GM23338 (cell line): ENCODE measurements around the gene MAGEB3. TPM values are rescaled to one million over a fixed set of nuclear protein-coding genes. Genes with fewer than 3 reads are reported as not detected.

Source experiments
- ATAC-seq: fragments of 200-7000 bp; cut with Tn5 transposase; 3 replicates; pipeline ENCODE4 v1.9.1; 2020
- DNase-seq: peaks from one replicate; pipeline ENCODE4 v3.0.0-alpha.2; 2015; ENCODE audit warnings: low spot score
- H2AFZ ChIP-seq: fragments of 200-600 bp; sonication (generic); 2 replicates; pipeline ENCODE4 v1.8.0; 2016; ENCODE audit warnings: antibody characterized with exemption, mild to moderate bottlenecking, moderate library complexity
- H3F3A ChIP-seq: fragments of 200-600 bp; sonication (generic); replicated peaks from 2 replicates; pipeline ENCODE4 v1.8.0; 2017; ENCODE audit warnings: antibody characterized with exemption, mixed run types, low read depth
- H3K27ac ChIP-seq: fragments of 200-600 bp; sonication (generic); 2 replicates; pipeline ENCODE4 v1.6.1; 2016; ENCODE audit warnings: low read depth
- H3K27me3 ChIP-seq: fragments of 200-600 bp; sonication (generic); 2 replicates; pipeline ENCODE4 v1.8.0; 2016; ENCODE audit warnings: mild to moderate bottlenecking, mixed run types, moderate library complexity; ENCODE audit not compliant: insufficient read depth
- H3K36me3 ChIP-seq: fragments of 200-600 bp; sonication (generic); 2 replicates; pipeline ENCODE4 v1.8.0; 2016; ENCODE audit warnings: mild to moderate bottlenecking; ENCODE audit not compliant: insufficient read depth
- H3K4me1 ChIP-seq: fragments of 200-600 bp; sonication (generic); 2 replicates; pipeline ENCODE4 v1.8.0; 2016; ENCODE audit warnings: mild to moderate bottlenecking, moderate library complexity; ENCODE audit not compliant: insufficient read depth
- H3K4me2 ChIP-seq: fragments of 200-600 bp; sonication (generic); 2 replicates; pipeline ENCODE4 v1.7.1; 2017; ENCODE audit warnings: mixed run types
- H3K4me3 ChIP-seq: fragments of 200-600 bp; sonication (generic); 2 replicates; pipeline ENCODE4 v1.6.1; 2016; ENCODE audit warnings: mixed run types
- H3K79me2 ChIP-seq: fragments of 200-600 bp; sonication (generic); replicated peaks from 2 replicates; pipeline ENCODE4 v1.8.0; 2017; ENCODE audit warnings: mild to moderate bottlenecking; ENCODE audit not compliant: insufficient read depth
- H3K9me2 ChIP-seq: fragments of 200-600 bp; sonication (generic); 2 replicates; pipeline ENCODE4 v1.8.0; 2017; ENCODE audit not compliant: insufficient read depth
- H4K20me1 ChIP-seq: fragments of 200-600 bp; sonication (generic); replicated peaks from 2 replicates; pipeline ENCODE4 v1.8.0; 2017; ENCODE audit warnings: mild to moderate bottlenecking; ENCODE audit not compliant: insufficient read depth
- H3K27ac Mint-ChIP-seq: 2 replicates; pipeline ENCODE4 v1.8.0; 2020; ENCODE audit warnings: inconsistent platforms, mild to moderate bottlenecking, moderate library complexity, mixed read lengths
- H3K27me3 Mint-ChIP-seq: 3 replicates; pipeline ENCODE4 v1.8.0; 2022; ENCODE audit warnings: low read depth, mild to moderate bottlenecking, moderate library complexity, mixed read lengths, inconsistent platforms; ENCODE audit not compliant: insufficient read depth, poor library complexity
- H3K36me3 Mint-ChIP-seq: 3 replicates; pipeline ENCODE4 v1.8.0; 2021; ENCODE audit warnings: low read depth, mild to moderate bottlenecking, inconsistent platforms, moderate library complexity, mixed read lengths
- H3K4me1 Mint-ChIP-seq: 3 replicates; pipeline ENCODE4 v1.8.0; 2020; ENCODE audit warnings: mild to moderate bottlenecking, inconsistent platforms, mixed read lengths
- H3K4me3 Mint-ChIP-seq: 3 replicates; pipeline ENCODE4 v1.8.0; 2021; ENCODE audit warnings: moderate library complexity, mild to moderate bottlenecking, inconsistent platforms, mixed read lengths
- H3K9me3 Mint-ChIP-seq: 3 replicates; pipeline ENCODE4 v1.8.0; 2020; ENCODE audit warnings: moderate library complexity, mild to moderate bottlenecking, inconsistent platforms, mixed read lengths
- CREB1 ChIP-seq: fragments of 250-450 bp; sonication (Bioruptor Pico); IDR thresholded peaks from 2 replicates; pipeline ENCODE4 v1.5.0; 2020; ENCODE audit warnings: low read depth, mild to moderate bottlenecking, moderate library complexity
- CTCF ChIP-seq, 2 experiments: fragments of 200-600 bp in 1 of 2; sonication (generic) in 1 of 2; conservative IDR thresholded peaks; 2 replicates each; pipeline versions ENCODE4 v1.5.1 to v1.6.1; 2016 to 2017; ENCODE audit warnings: antibody characterized with exemption in 2 of 2, low read depth in 2 of 2, mild to moderate bottlenecking in 2 of 2, moderate library complexity in 1 of 2
- EZH2 ChIP-seq: fragments of 200-600 bp; sonication (generic); IDR thresholded peaks from one replicate; pipeline ENCODE4 v1.8.0; 2017; ENCODE audit warnings: antibody characterized with exemption, mild to moderate bottlenecking, low read depth; ENCODE audit not compliant: unreplicated experiment
- EZH2phosphoT487 ChIP-seq: fragments of 200-600 bp; sonication (generic); IDR thresholded peaks from one replicate; pipeline ENCODE4 v1.8.1; 2018; ENCODE audit warnings: antibody characterized with exemption; ENCODE audit not compliant: unreplicated experiment
- ZNF114 ChIP-seq: fragments of 250-450 bp; sonication (Bioruptor Pico); IDR thresholded peaks from 2 replicates; pipeline ENCODE4 v1.5.0; 2020; ENCODE audit warnings: mild to moderate bottlenecking, moderate library complexity
- ZNF331 ChIP-seq: fragments of 250-450 bp; sonication (Bioruptor Pico); IDR thresholded peaks from 2 replicates; pipeline ENCODE4 v1.5.0; 2020; ENCODE audit warnings: low read depth, mild to moderate bottlenecking, moderate library complexity
- ZNF462 ChIP-seq: fragments of 250-450 bp; sonication (Bioruptor Pico); IDR thresholded peaks from 2 replicates; pipeline ENCODE4 v1.5.0; 2020; ENCODE audit warnings: mild to moderate bottlenecking, moderate library complexity
- polyA plus RNA-seq: library from polyadenylated mRNA; unstranded; fragments of >200 nt; fragmentation: Nextera tagmentation; extraction: Ambion mirVana; gene quantifications from 2 replicates; pipeline ENCODE4 v1.2.1, GENCODE V29; 2016
- total RNA-seq: library from RNA; depleted of rRNA; stranded (reverse); fragments of >200 nt; shearing (Covaris generic); gene quantifications from 2 replicates; pipeline ENCODE4 v1.2.3, GENCODE V29; 2014

MAGEB3 gene
- total and polyA plus RNA-seq, 2 experiments from 2014 or later = not detected

- TF ChIP-seq ZNF462 (CRISPR knock-in tag) = no peak
- no peak for TF ChIP-seq CREB1 (CRISPR knock-in tag)
- no peak for TF ChIP-seq CTCF (conservative IDR thresholded peaks at IDR 0.05; ENCODE audit: low read depth in 2 of 2)
- TF ChIP-seq EZH2phosphoT487 = no peak
Measured at GRCh38 chrX:30280428-30280827, 50.0 kb downstream of the MAGEB3 start (continued).

- H2AFZ ChIP-seq = no peak overlapping the region
- H3K9me2 ChIP-seq = no peaks in the 10 kb centered on the region
- H3K36me3 Mint-ChIP-seq = no peaks in the 10 kb centered on the region
- DNase-seq = no peak
- no peaks in the 10 kb centered on the region for H3F3A ChIP-seq
- H3K27me3 ChIP-seq = no peaks in the 10 kb centered on the region
- H3K36me3 ChIP-seq = no peaks in the 10 kb centered on the region
- no peak overlapping the region for H3K27ac ChIP-seq
- no peaks in the 10 kb centered on the region for H3K4me1 Mint-ChIP-seq
- H3K27me3 Mint-ChIP-seq = no peaks in the 10 kb centered on the region
- H3K4me2 ChIP-seq = no peak overlapping the region
- TF ChIP-seq CREB1 (CRISPR knock-in tag) = no peak
- TF ChIP-seq ZNF462 (CRISPR knock-in tag) = no peak
- TF ChIP-seq ZNF331 (CRISPR knock-in tag) = no peak
- no peak for TF ChIP-seq ZNF114
- no peak for TF ChIP-seq EZH2
- no peaks in the 10 kb centered on the region for H3K79me2 ChIP-seq
- ATAC-seq = no peak
- no peaks in the 10 kb centered on the region for H4K20me1 ChIP-seq
- H3K4me1 ChIP-seq = no peaks in the 10 kb centered on the region
- H3K4me3 Mint-ChIP-seq = no peak overlapping the region
- H3K9me3 Mint-ChIP-seq = no peaks in the 10 kb centered on the region
- no peak overlapping the region for H3K4me3 ChIP-seq
- H3K27ac Mint-ChIP-seq = no peak overlapping the region
Measured at GRCh38 chrX:30282527-30282926, 52.1 kb downstream of the MAGEB3 start.
